Esophagus squamous epithelium (tissue), 5 donors: Measurements from ENCODE around the gene SIGLEC1. TPM values are rescaled to one million over a fixed set of nuclear protein-coding genes. Genes with fewer than 3 reads are reported as not detected.

Experiments used
- DNase-seq: peaks from one replicate; lab custom pipeline; 2025; lab: John Stamatoyannopoulos, UW
- H3K27ac ChIP-seq, 4 donors: fragments of 200-600 bp; sonication (generic); one replicate each; pipeline ENCODE4 v1.5.1; 2016 to 2019; ENCODE audit warnings: mild to moderate bottlenecking in 1 of 4
- H3K27me3 ChIP-seq, 4 donors: fragments of 200-600 bp; sonication (generic); 1 replicate in 3 of 4; 2 replicates in 1 of 4; pipeline versions ENCODE4 v1.5.1 to v1.6.0; 2017 to 2021; ENCODE audit warnings: antibody characterized with exemption in 1 of 4
- H3K36me3 ChIP-seq, 3 donors: fragments of 200-600 bp; sonication (generic); one replicate each; pipeline ENCODE4 v1.5.1; 2016 to 2019
- H3K4me1 ChIP-seq, 3 donors: fragments of 200-600 bp; sonication (generic); one replicate each; pipeline ENCODE4 v1.5.1; 2017 to 2019
- H3K4me3 ChIP-seq, 4 donors: fragments of 200-600 bp; sonication (generic); 1 replicate in 3 of 4; 2 replicates in 1 of 4; pipeline ENCODE4 v1.5.1; 2016 to 2019; ENCODE audit warnings: mild to moderate bottlenecking in 2 of 4, moderate library complexity in 1 of 4
- H3K9me3 ChIP-seq, 3 donors: fragments of 200-600 bp; sonication (generic); one replicate each; pipeline ENCODE4 v1.5.1; 2016 to 2019
- POLR2A ChIP-seq, 4 donors: fragments of 450-650 bp; IDR thresholded peaks; one replicate each; pipeline ENCODE4 v1.6.1; 2017; ENCODE audit warnings: antibody characterized with exemption in 4 of 4, mild to moderate bottlenecking in 4 of 4, moderate library complexity in 3 of 4
- WGBS, 2 donors: methylation state at CpG; one replicate each; pipeline ENCODE4 v1.1.5; 2018; 5-methylcytosine and 5-hydroxymethylcytosine counted together
- intact Hi-C: fragments of 100-400 bp; cut with DNase I; formaldehyde crosslinking; loops from one replicate; pipeline ENCODE4 v1.15.0; 2022
- total RNA-seq, 4 donors: library from RNA; depleted of rRNA; stranded (reverse); fragments of >200 nt; gene quantifications; one replicate each; pipeline ENCODE4 v1.1.0, GENCODE V29; 2016
- TF ChIP-seq, protein P1 (sequence below), 6 experiments: fragments of 450-650 bp in 4 of 6; fragments of 200-600 bp in 2 of 6; sonication (generic) in 2 of 6; IDR thresholded peaks; one replicate each; pipeline ENCODE4 v1.5.1; 2016 to 2019; ENCODE audit warnings: antibody characterized with exemption in 6 of 6, mild to moderate bottlenecking in 4 of 6, moderate library complexity in 4 of 6
- donor health status: DM: yes; HTN: yes; CAD: no.

Gene SIGLEC1
- total RNA-seq, 4 donors from 2014 or later: 0.11 to 6.9 (median 1.8) TPM

- intact Hi-C loops: no loop called here
- H3K27me3 ChIP-seq: peaks cover 0 to 63% (median 5%) of the 10 kb centered on the region in 4 donors
- 2 to 5% methylated on average over 6 to 12 of the region's 32 CpGs for WGBS, 2 donors
- H3K4me1 ChIP-seq: peaks cover 18 to 57% (median 31%) of the 10 kb centered on the region in 3 donors
- H3K27ac ChIP-seq: peak overlapping the region; percentile 80 to 95 (median 88)
- TF ChIP-seq, protein P1, sequence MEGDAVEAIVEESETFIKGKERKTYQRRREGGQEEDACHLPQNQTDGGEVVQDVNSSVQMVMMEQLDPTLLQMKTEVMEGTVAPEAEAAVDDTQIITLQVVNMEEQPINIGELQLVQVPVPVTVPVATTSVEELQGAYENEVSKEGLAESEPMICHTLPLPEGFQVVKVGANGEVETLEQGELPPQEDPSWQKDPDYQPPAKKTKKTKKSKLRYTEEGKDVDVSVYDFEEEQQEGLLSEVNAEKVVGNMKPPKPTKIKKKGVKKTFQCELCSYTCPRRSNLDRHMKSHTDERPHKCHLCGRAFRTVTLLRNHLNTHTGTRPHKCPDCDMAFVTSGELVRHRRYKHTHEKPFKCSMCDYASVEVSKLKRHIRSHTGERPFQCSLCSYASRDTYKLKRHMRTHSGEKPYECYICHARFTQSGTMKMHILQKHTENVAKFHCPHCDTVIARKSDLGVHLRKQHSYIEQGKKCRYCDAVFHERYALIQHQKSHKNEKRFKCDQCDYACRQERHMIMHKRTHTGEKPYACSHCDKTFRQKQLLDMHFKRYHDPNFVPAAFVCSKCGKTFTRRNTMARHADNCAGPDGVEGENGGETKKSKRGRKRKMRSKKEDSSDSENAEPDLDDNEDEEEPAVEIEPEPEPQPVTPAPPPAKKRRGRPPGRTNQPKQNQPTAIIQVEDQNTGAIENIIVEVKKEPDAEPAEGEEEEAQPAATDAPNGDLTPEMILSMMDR (IDR thresholded peaks at IDR 0.05): no peak
- no peak for TF ChIP-seq POLR2A (IDR thresholded peaks at IDR 0.05)
- peak overlapping the region; percentile 27 to 77 (median 52) for H3K4me3 ChIP-seq
- H3K9me3 ChIP-seq: no peaks in the 10 kb centered on the region
- DNase-seq: no peak
- no peaks in the 10 kb centered on the region for H3K36me3 ChIP-seq
Measured at GRCh38 chr20:3681352-3681930, 31.0 kb downstream of the SIGLEC1 start.

GRCh38 chr20:3680701-3681351 is 31.6 kb downstream of the SIGLEC1 start:
- WGBS, 2 donors: 67 to 73% methylated on average over 4 to 5 of the region's 15 CpGs
- intact Hi-C loops: no loop called here

GRCh38 chr20:3679749-3680700 is 32.4 kb downstream of the SIGLEC1 start:
- no peak for DNase-seq
- Histone ChIP-seq H3K9me3 (no peaks in the 10 kb centered on the region), H3K36me3 (no peaks in the 10 kb centered on the region), H3K4me1 (peaks cover 15 to 55% (median 30%) of the 10 kb centered on the region in 3 donors), H3K4me3 (peak overlapping the region; percentile 27 to 77 (median 52)), H3K27me3 (peaks cover 0 to 78% (median 5%) of the 10 kb centered on the region in 4 donors), H3K27ac (peak overlapping the region; percentile 80 to 95 (median 88))
- intact Hi-C loops: loop anchor here (5.0 to 10.0 kb wide), 2 partner anchors 32 to 405 kb away; partner anchors contain the start of gene SIGLEC1
- WGBS, 2 donors: 41 to 55% methylated on average over 12 of the region's 18 CpGs
- peak in 2 of 4 donors; percentile 30 to 42 for TF ChIP-seq POLR2A (IDR thresholded peaks at IDR 0.05)
- TF ChIP-seq, protein P1 (IDR thresholded peaks at IDR 0.05): no peak

More at GRCh38 chr20:3680701-3681351, 31.6 kb downstream of the SIGLEC1 start:
- no peaks in the 10 kb centered on the region for H3K9me3 ChIP-seq
- DNase-seq: no peak
- H3K36me3 ChIP-seq: no peaks in the 10 kb centered on the region
- H3K4me1 ChIP-seq: peaks cover 15 to 55% (median 30%) of the 10 kb centered on the region in 3 donors
- no peak for TF ChIP-seq POLR2A (IDR thresholded peaks at IDR 0.05)
- TF ChIP-seq, protein P1 (IDR thresholded peaks at IDR 0.05): no peak
- H3K4me3 ChIP-seq: peak overlapping the region; percentile 27 to 77 (median 52)
- peak overlapping the region; percentile 80 to 95 (median 88) for H3K27ac ChIP-seq
- H3K27me3 ChIP-seq: peaks cover 0 to 70% (median 5%) of the 10 kb centered on the region in 4 donors

DNA sequence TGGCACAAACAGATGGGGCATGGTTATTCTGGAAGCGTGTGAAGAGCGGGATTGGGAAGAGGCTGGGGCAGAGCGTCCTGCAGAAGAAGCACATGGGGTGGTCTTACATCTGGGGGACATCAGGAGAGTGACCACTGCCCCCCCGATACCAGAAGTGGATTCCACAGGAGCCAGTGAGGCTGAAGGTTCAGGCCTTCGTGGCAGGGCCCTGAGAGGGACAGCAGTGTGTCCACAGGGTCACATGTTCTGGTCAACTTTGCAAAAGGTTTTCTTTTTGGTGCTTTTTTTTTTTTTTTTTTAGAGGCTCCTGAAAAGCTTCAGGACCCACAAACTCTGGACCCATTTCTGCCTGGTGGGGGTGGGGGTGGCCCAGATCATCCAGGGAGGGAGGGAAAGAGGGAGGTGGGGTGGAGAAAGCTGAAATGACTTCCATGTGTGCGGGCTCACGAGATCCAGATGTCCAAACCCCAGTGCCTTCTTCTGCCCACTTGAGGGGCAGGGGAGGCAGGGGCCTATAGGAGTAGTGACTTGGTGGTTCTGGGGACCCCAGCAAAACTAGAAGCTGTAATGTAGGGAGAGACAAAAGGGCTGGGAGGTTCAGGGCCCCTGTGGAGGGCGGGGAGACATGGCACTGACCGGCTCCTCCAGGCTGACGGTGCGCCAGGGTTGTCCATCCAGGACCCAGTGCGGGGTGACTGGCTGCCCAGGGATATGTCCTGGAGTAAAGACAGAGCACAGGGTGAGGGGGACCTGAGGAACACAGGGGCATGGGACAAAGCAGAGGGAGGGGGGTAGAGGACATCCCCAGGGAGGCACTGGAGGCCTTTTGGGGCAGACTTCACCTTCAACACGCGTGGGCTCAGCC is 33.3 kb downstream of the SIGLEC1 start:
- Histone ChIP-seq H3K4me3 (peak overlapping the region in 3 of 4 donors; percentile 50 to 77 (median 55)), H3K4me1 (peaks cover 15 to 55% (median 30%) of the 10 kb centered on the region in 3 donors), H3K9me3 (no peaks in the 10 kb centered on the region), H3K27ac (peak overlapping the region; percentile 80 to 95 (median 88)), H3K36me3 (peaks cover 0 to 8% (median 0%) of the 10 kb centered on the region in 3 donors), H3K27me3 (peaks cover 0 to 87% (median 5%) of the 10 kb centered on the region in 4 donors)
- intact Hi-C loops: loop anchor here (5.0 to 10.0 kb wide), 2 partner anchors 33 to 406 kb away; partner anchors contain the start of gene SIGLEC1
- WGBS, 2 donors: 57 to 73% methylated on average over 10 of the region's 14 CpGs
- DNase-seq: no peak
- no peak for TF ChIP-seq POLR2A (IDR thresholded peaks at IDR 0.05)
- TF ChIP-seq, protein P1 (IDR thresholded peaks at IDR 0.05): no peak
